ENCODE data around the gene KIAA0825. TPM values are rescaled to one million over a fixed set of nuclear protein-coding genes. Genes with fewer than 3 reads are reported as not detected.

Gene KIAA0825
- total and polyA plus RNA-seq, 8 donors = 0.29 to 15.6 (median 1.5) TPM

GRCh38 chr5:94660506-94660905, 42.1 kb upstream of the KIAA0825 start:
- H3K27ac ChIP-seq = no peak overlapping the region
- no peak overlapping the region for H3K4me3 ChIP-seq
- intact Hi-C loops (cut with DNase I; ENCODE audit: low total_unique reads) = loop anchor here (2.0 kb wide), 1 partner anchor 58 kb away; no protein-coding TSS in a partner anchor
- H3K36me3 ChIP-seq = peaks cover 0 to 52% (median 32%) of the 10 kb centered on the region in 4 donors
- WGBS, 5 donors = 79 to 99% (median 96%) methylated on average over 5 to 8 of the region's 8 CpGs
- no peak for DNase-seq
- H3K9me3 ChIP-seq = peaks cover 0 to 15% (median 2%) of the 10 kb centered on the region in 4 donors
- no peak for TF ChIP-seq EP300 (IDR thresholded peaks at IDR 0.05)
- no peak for TF ChIP-seq POLR2A (IDR thresholded peaks at IDR 0.05)
- TF ChIP-seq CTCF (IDR thresholded peaks at IDR 0.05) = no peak
- TF ChIP-seq POLR2AphosphoS5 (IDR thresholded peaks at IDR 0.05) = no peak
- no peaks in the 10 kb centered on the region for H3K27me3 ChIP-seq
- H3K4me1 ChIP-seq = no peaks in the 10 kb centered on the region

DNA sequence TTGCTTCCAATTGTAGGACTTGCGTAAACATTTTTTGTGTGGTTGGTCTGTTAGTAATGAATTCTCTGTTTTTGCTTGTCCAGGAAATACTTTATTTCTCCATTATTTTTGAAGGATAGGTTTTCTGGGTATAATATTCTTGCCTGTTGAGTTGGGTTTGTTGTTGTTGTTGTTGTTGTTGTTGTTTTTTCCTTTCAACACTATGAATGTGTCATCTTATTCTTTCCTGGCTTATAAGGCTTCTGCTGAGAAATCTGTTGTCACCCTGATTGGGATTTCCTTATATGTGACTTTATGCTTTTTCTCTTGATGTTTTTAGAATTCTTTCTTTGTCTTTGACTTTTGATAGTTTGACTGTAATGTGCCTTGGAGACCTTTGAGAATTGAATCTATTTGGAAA, 39.9 kb upstream of the KIAA0825 start:
- peaks cover 0 to 51% (median 31%) of the 10 kb centered on the region in 4 donors for H3K36me3 ChIP-seq
- no peak overlapping the region for H3K4me3 ChIP-seq
- no peaks in the 10 kb centered on the region for H3K27me3 ChIP-seq
- 91 to 100% (median 99%) methylated on average over 1 of the region's 1 CpG for WGBS, 5 donors
- no peaks in the 10 kb centered on the region for H3K4me1 ChIP-seq
- TF ChIP-seq EP300 (IDR thresholded peaks at IDR 0.05) (no peak), POLR2A (IDR thresholded peaks at IDR 0.05) (no peak), CTCF (IDR thresholded peaks at IDR 0.05) (no peak), POLR2AphosphoS5 (IDR thresholded peaks at IDR 0.05) (no peak)
- H3K9me3 ChIP-seq = peaks cover 0 to 26% (median 5%) of the 10 kb centered on the region in 4 donors
- no peak for DNase-seq
- H3K27ac ChIP-seq = no peak overlapping the region
- intact Hi-C loops (cut with DNase I; ENCODE audit: low total_unique reads) = no loop called here

- Histone ChIP-seq H3K36me3 (peaks cover 0 to 28% (median 28%) of the 10 kb centered on the region in 4 donors), H3K4me3 (no peak overlapping the region), H3K9me3 (peaks cover 0 to 5% (median under 1%) of the 10 kb centered on the region in 4 donors), H3K27me3 (no peaks in the 10 kb centered on the region), H3K4me1 (no peaks in the 10 kb centered on the region), H3K27ac (no peak overlapping the region)
- intact Hi-C loops (cut with DNase I; ENCODE audit: low total_unique reads) = no loop called here
- no peak for TF ChIP-seq CTCF (IDR thresholded peaks at IDR 0.05)
- TF ChIP-seq POLR2AphosphoS5 (IDR thresholded peaks at IDR 0.05) = no peak
- WGBS, 5 donors = 92 to 100% (median 94%) methylated on average over 1 of the region's 1 CpG
- DNase-seq = no peak
These were observed 31.5 kb upstream of the KIAA0825 start for GRCh38 chr5:94649874-94650273.

- intact Hi-C loops (cut with DNase I; ENCODE audit: low total_unique reads) = no loop called here
- no peak for TF ChIP-seq CTCF (IDR thresholded peaks at IDR 0.05)
- TF ChIP-seq POLR2A (IDR thresholded peaks at IDR 0.05) = no peak
- TF ChIP-seq POLR2AphosphoS5 (IDR thresholded peaks at IDR 0.05) = no peak
- TF ChIP-seq EP300 (IDR thresholded peaks at IDR 0.05) = no peak
- no peak overlapping the region for H3K27ac ChIP-seq
These were observed 28.4 kb upstream of the KIAA0825 start for GRCh38 chr5:94646758-94647157.

More at GRCh38 chr5:94646758-94647157, 28.4 kb upstream of the KIAA0825 start:
- no peaks in the 10 kb centered on the region for H3K4me1 ChIP-seq
- no peaks in the 10 kb centered on the region for H3K27me3 ChIP-seq
- peaks cover 0 to 27% (median 14%) of the 10 kb centered on the region in 4 donors for H3K36me3 ChIP-seq
- no peaks in the 10 kb centered on the region for H3K9me3 ChIP-seq
- no peak overlapping the region for H3K4me3 ChIP-seq
- no peak for DNase-seq
